Measurements from ENCODE around the gene HLA-DPA1. TPM values are rescaled to one million over a fixed set of nuclear protein-coding genes. Genes with fewer than 3 reads are reported as not detected.
A peak's percentile ranks its signal among the peaks of the same experiment; 100 is the strongest.
"Not testable (repeated sequence)": the region's sequence is repeated elsewhere in the genome, so short reads cannot be mapped to it uniquely, and the experiment has no call there.

Gene HLA-DPA1
- total RNA-seq, 2 donors from 2014 or later: 11.4 to 25.8 TPM

DNA sequence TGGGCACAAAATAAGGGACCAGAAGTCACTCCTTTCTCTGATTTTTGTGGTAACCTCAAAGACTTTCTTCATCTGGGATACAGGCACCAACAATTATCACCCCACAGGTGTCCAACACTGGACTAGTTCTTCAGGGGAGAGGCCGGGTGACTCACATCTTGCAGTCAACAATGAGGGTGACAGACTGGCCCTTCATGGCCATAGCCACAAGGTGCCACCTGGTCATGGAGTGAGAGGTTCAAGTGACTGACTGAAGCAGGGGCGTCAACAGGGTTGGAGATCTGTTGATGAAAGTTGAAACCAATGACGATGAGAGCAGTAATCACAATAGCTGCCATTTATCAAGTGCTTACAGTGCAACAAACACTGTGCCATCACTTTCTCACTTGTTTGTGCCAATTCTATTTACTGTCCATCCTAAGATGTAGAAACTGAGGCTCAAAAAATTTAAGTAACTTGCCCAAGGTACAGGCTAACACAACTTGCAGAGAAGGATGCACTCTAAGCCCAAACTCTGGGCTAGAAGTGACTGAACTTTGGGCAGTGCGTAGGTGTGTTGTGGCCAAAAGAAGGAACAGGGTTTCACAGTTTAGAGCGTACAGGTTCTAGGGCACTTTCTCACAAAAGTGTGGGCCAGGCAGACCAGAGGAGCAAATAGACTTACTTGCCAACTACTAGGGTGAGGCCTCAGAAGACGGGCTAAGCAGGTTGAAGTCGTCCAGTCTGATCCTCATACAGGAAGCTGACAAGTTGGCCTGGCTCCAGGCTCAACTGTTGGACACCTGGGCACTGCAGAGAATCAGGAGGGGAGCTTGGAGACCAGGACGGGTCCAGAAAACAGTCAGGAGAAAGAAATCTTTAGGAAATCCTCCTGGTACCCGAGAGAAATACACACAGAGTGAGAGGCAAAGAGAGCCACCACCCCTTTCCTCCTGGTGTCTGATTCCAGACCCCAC, 32.7 kb upstream of the HLA-DPA1 start:
- ATAC-seq (replicated peaks in 1 of 2) (no peak), DNase-seq (no peak)
- H3K4me1 Mint-ChIP-seq (ENCODE audit: low read depth): no peaks in the 10 kb centered on the region
- peaks cover 7 to 12% of the 10 kb centered on the region in 2 donors for H3K9me3 Mint-ChIP-seq
- H3K36me3 Mint-ChIP-seq (ENCODE audit: insufficient read depth in 2 of 2): peaks cover 0 to 3% of the 10 kb centered on the region in 2 donors
- peaks cover 72% of the 10 kb centered on the region for H3K27me3 Mint-ChIP-seq (ENCODE audit: low read depth)
- H3K4me3 Mint-ChIP-seq: no peak overlapping the region
- H3K27ac Mint-ChIP-seq: no peak overlapping the region

GRCh38 chr6:33105386-33105785, 31.9 kb upstream of the HLA-DPA1 start:
- Mint-ChIP-seq H3K27me3 (ENCODE audit: low read depth) (peaks cover 71% of the 10 kb centered on the region), H3K36me3 (ENCODE audit: insufficient read depth in 2 of 2) (peaks cover 3 to 7% of the 10 kb centered on the region in 2 donors), H3K4me1 (ENCODE audit: low read depth) (no peaks in the 10 kb centered on the region), H3K27ac (no peak overlapping the region), H3K4me3 (no peak overlapping the region), H3K9me3 (peaks cover 10 to 19% of the 10 kb centered on the region in 2 donors)
- ATAC-seq (replicated peaks in 1 of 2): no peak
- DNase-seq: no peak

- peaks cover 10 to 20% of the 10 kb centered on the region in 2 donors for H3K9me3 Mint-ChIP-seq
- no peaks in the 10 kb centered on the region for H3K4me1 Mint-ChIP-seq (ENCODE audit: low read depth)
- no peak overlapping the region for H3K4me3 Mint-ChIP-seq
- DNase-seq (no peak), ATAC-seq (replicated peaks in 1 of 2) (no peak)
- peaks cover 66% of the 10 kb centered on the region for H3K27me3 Mint-ChIP-seq (ENCODE audit: low read depth)
- H3K36me3 Mint-ChIP-seq (ENCODE audit: insufficient read depth in 2 of 2): peaks cover 5 to 9% of the 10 kb centered on the region in 2 donors
- H3K27ac Mint-ChIP-seq: no peak overlapping the region
These were observed 31.4 kb upstream of the HLA-DPA1 start for GRCh38 chr6:33104887-33105286.

- Mint-ChIP-seq H3K27ac (no peak overlapping the region), H3K4me3 (no peak overlapping the region), H3K27me3 (ENCODE audit: low read depth) (peaks cover 64% of the 10 kb centered on the region), H3K36me3 (ENCODE audit: insufficient read depth in 2 of 2) (peaks cover 10 to 15% of the 10 kb centered on the region in 2 donors), H3K9me3 (peaks cover 12 to 26% of the 10 kb centered on the region in 2 donors), H3K4me1 (ENCODE audit: low read depth) (no peaks in the 10 kb centered on the region)
- DNase-seq: no peak
- no peak for ATAC-seq (replicated peaks in 1 of 2)
These were observed 30.3 kb upstream of the HLA-DPA1 start for GRCh38 chr6:33103776-33104175.

- not testable (repeated sequence) for H3K27ac Mint-ChIP-seq; H3K4me3 Mint-ChIP-seq; H3K4me1 Mint-ChIP-seq (ENCODE audit: low read depth); ATAC-seq (replicated peaks in 1 of 2); DNase-seq
- peaks cover 22 to 32% of the 10 kb centered on the region in 2 donors for H3K9me3 Mint-ChIP-seq
- peaks cover 14 to 25% of the 10 kb centered on the region in 2 donors for H3K36me3 Mint-ChIP-seq (ENCODE audit: insufficient read depth in 2 of 2)
- H3K27me3 Mint-ChIP-seq (ENCODE audit: low read depth): peaks cover 49% of the 10 kb centered on the region
These were observed 27.8 kb upstream of the HLA-DPA1 start for GRCh38 chr6:33101121-33101737.

DNA sequence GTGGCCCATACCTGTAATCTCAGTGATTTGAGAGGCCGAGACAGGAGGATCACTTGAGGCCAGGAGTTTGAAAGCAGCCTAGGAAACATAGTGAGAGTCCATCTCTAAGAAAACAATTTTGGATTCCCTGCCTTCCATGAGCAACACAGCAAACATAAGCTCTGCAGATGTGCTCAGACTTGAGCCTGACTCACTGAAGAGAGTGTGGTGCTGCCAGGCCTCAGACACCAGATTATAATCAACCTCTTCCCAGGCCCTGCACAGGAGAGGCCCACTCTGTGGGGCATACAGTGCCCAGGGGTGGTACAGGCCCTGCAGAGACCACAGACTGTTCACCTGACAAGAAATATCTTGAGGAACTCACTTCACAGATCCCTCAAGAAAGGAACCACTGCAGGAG, 22.2 kb upstream of the HLA-DPA1 start:
- ATAC-seq (replicated peaks in 1 of 2) (no peak), DNase-seq (no peak)
- H3K4me1 Mint-ChIP-seq (ENCODE audit: low read depth): no peaks in the 10 kb centered on the region
- H3K9me3 Mint-ChIP-seq: peaks cover 12 to 17% of the 10 kb centered on the region in 2 donors
- H3K36me3 Mint-ChIP-seq (ENCODE audit: insufficient read depth in 2 of 2): peaks cover 11 to 19% of the 10 kb centered on the region in 2 donors
- peaks cover 37% of the 10 kb centered on the region for H3K27me3 Mint-ChIP-seq (ENCODE audit: low read depth)
- H3K27ac Mint-ChIP-seq: no peak overlapping the region
- no peak overlapping the region for H3K4me3 Mint-ChIP-seq

- Mint-ChIP-seq H3K9me3 (peaks cover 6 to 9% of the 10 kb centered on the region in 2 donors), H3K27ac (no peak overlapping the region), H3K27me3 (ENCODE audit: low read depth) (peaks cover 27% of the 10 kb centered on the region), H3K4me3 (no peak overlapping the region), H3K36me3 (ENCODE audit: insufficient read depth in 2 of 2) (peaks cover 4 to 10% of the 10 kb centered on the region in 2 donors), H3K4me1 (ENCODE audit: low read depth) (no peaks in the 10 kb centered on the region)
- DNase-seq: no peak
- no peak for ATAC-seq (replicated peaks in 1 of 2)
These were observed 20.4 kb upstream of the HLA-DPA1 start for GRCh38 chr6:33093855-33094254.

- no peak overlapping the region for H3K27ac Mint-ChIP-seq
- H3K27me3 Mint-ChIP-seq (ENCODE audit: low read depth): peaks cover 22% of the 10 kb centered on the region
- ATAC-seq (replicated peaks in 1 of 2) (no peak), DNase-seq (no peak)
- H3K4me3 Mint-ChIP-seq: no peak overlapping the region
- H3K9me3 Mint-ChIP-seq: peaks cover under 1 to 2% of the 10 kb centered on the region in 2 donors
- no peaks in the 10 kb centered on the region for H3K4me1 Mint-ChIP-seq (ENCODE audit: low read depth)
- H3K36me3 Mint-ChIP-seq (ENCODE audit: insufficient read depth in 2 of 2): peaks cover 1% of the 10 kb centered on the region in 2 donors
These were observed 18.9 kb upstream of the HLA-DPA1 start for GRCh38 chr6:33092385-33092784.

DNA sequence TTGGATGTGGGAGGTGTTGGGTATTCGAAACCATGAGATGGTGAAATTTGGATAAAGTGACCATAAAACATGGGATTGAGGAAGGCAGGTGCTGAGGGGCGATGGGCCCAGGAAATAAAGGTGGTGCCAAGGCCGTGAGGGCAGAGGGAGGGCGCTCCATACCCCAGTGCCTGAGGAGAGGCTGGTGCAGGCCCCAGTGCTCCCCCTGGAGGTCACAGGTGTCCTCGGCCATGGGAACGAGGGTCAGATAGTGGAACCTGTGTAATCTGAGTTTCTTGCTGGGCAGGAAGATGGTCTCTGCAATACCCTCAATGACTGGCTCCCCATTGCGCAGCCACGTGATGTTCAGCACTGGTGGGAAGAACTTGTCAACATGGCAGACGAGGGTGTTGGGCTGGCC, 18.5 kb upstream of the HLA-DPA1 start:
- peak; percentile 77 to 87 for ATAC-seq (replicated peaks in 1 of 2)
- Mint-ChIP-seq H3K27me3 (ENCODE audit: low read depth) (peaks cover 21% of the 10 kb centered on the region), H3K36me3 (ENCODE audit: insufficient read depth in 2 of 2) (peaks cover 0 to 1% of the 10 kb centered on the region in 2 donors), H3K4me3 (no peak overlapping the region), H3K4me1 (ENCODE audit: low read depth) (no peaks in the 10 kb centered on the region), H3K27ac (no peak overlapping the region), H3K9me3 (peaks cover 0 to 1% of the 10 kb centered on the region in 2 donors)
- DNase-seq: peak; percentile 63 to 73

- ATAC-seq (replicated peaks in 1 of 2): no peak
- DNase-seq: no peak
- H3K36me3 Mint-ChIP-seq (ENCODE audit: insufficient read depth in 2 of 2): no peaks in the 10 kb centered on the region
- H3K27me3 Mint-ChIP-seq (ENCODE audit: low read depth): peaks cover 6% of the 10 kb centered on the region
- H3K27ac Mint-ChIP-seq: no peak overlapping the region
- no peaks in the 10 kb centered on the region for H3K9me3 Mint-ChIP-seq
- no peaks in the 10 kb centered on the region for H3K4me1 Mint-ChIP-seq (ENCODE audit: low read depth)
- no peak overlapping the region for H3K4me3 Mint-ChIP-seq
These were observed 15.6 kb upstream of the HLA-DPA1 start for GRCh38 chr6:33088931-33089620.

- ATAC-seq (replicated peaks in 1 of 2) (no peak), DNase-seq (no peak)
- Mint-ChIP-seq H3K36me3 (ENCODE audit: insufficient read depth in 2 of 2) (no peaks in the 10 kb centered on the region), H3K9me3 (no peaks in the 10 kb centered on the region), H3K4me3 (no peak overlapping the region), H3K27ac (no peak overlapping the region), H3K4me1 (ENCODE audit: low read depth) (no peaks in the 10 kb centered on the region), H3K27me3 (ENCODE audit: low read depth) (peaks cover 5% of the 10 kb centered on the region)
These were observed 14.9 kb upstream of the HLA-DPA1 start for GRCh38 chr6:33088258-33088930.

DNA sequence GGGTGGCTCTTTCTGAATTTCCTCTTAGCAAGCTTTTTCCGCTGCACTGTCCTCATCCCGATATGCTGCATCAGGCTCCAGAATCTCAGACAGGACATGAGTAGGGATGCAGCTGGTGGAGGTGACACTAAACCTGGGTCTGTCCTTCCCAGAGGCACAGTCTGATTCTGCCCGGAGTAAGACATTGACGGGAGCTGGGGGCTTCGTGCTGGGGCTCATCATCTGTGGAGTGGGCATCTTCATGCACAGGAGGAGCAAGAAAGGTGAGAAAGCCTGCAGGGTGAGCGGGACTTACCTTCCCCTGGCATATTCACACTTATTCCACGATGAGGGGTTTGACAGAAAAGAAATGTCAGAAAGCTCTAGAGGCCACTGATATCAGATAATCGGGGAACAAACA, 12.2 kb upstream of the HLA-DPA1 start:
- H3K9me3 Mint-ChIP-seq: no peaks in the 10 kb centered on the region
- no peak overlapping the region for H3K4me3 Mint-ChIP-seq
- no peak overlapping the region for H3K27ac Mint-ChIP-seq
- no peaks in the 10 kb centered on the region for H3K36me3 Mint-ChIP-seq (ENCODE audit: insufficient read depth in 2 of 2)
- DNase-seq (no peak), ATAC-seq (replicated peaks in 1 of 2) (no peak)
- H3K27me3 Mint-ChIP-seq (ENCODE audit: low read depth): no peaks in the 10 kb centered on the region
- H3K4me1 Mint-ChIP-seq (ENCODE audit: low read depth): peaks cover 8% of the 10 kb centered on the region

All from activated T-cell treated with anti-CD3 and anti-CD28 coated beads, Interleukin-2, amount 50 U/mL, for 72 hours (primary cell).